GM18861 (cell line): ENCODE data around the gene TSPAN9.

Experiments
- ATAC-seq: cut with Tn5 transposase; IDR thresholded peaks from one replicate; pipeline ENCODE4 v1.9.1; 2021; ENCODE audit not compliant: unreplicated experiment

Gene TSPAN9

GRCh38 chr12:3179731-3180130 lies 102.6 kb downstream of the TSPAN9 start:
- ATAC-seq: no peak

GRCh38 chr12:3182426-3182825 lies 105.2 kb downstream of the TSPAN9 start:
- ATAC-seq: no peak

GRCh38 chr12:3184485-3184884 lies 107.3 kb downstream of the TSPAN9 start:
- ATAC-seq: no peak

GRCh38 chr12:3185260-3185870 lies 108.2 kb downstream of the TSPAN9 start:
- ATAC-seq: no peak

- peak; percentile 77 for ATAC-seq
Observed at GRCh38 chr12:3186546-3187215, 109.5 kb downstream of the TSPAN9 start.

GRCh38 chr12:3187846-3188770 lies 110.9 kb downstream of the TSPAN9 start:
- ATAC-seq: no peak

GRCh38 chr12:3189282-3189681 lies 112.1 kb downstream of the TSPAN9 start:
- no peak for ATAC-seq

GRCh38 chr12:3190101-3190500 lies 112.9 kb downstream of the TSPAN9 start:
- no peak for ATAC-seq

GRCh38 chr12:3191450-3191849 lies 114.3 kb downstream of the TSPAN9 start:
- no peak for ATAC-seq

- ATAC-seq: no peak
Observed at GRCh38 chr12:3192221-3192620, 115.0 kb downstream of the TSPAN9 start.

GRCh38 chr12:3193131-3193530 lies 116.0 kb downstream of the TSPAN9 start:
- no peak for ATAC-seq

GRCh38 chr12:3193755-3194154 lies 116.6 kb downstream of the TSPAN9 start:
- ATAC-seq: no peak

GRCh38 chr12:3195337-3195736 lies 118.2 kb downstream of the TSPAN9 start:
- no peak for ATAC-seq

GRCh38 chr12:3195859-3196483 lies 118.8 kb downstream of the TSPAN9 start:
- no peak for ATAC-seq

GRCh38 chr12:3196488-3196887 lies 119.3 kb downstream of the TSPAN9 start:
- no peak for ATAC-seq

- ATAC-seq: no peak
Observed at GRCh38 chr12:3197131-3197818, 120.1 kb downstream of the TSPAN9 start.

- ATAC-seq: no peak
Observed at GRCh38 chr12:3199551-3200031, 122.4 kb downstream of the TSPAN9 start.

GRCh38 chr12:3200032-3200617 lies 122.9 kb downstream of the TSPAN9 start:
- ATAC-seq: no peak

GRCh38 chr12:3200814-3201233 lies 123.6 kb downstream of the TSPAN9 start:
- ATAC-seq: no peak

GRCh38 chr12:3201339-3202051 lies 124.3 kb downstream of the TSPAN9 start:
- ATAC-seq: no peak
